Measurements from ENCODE around the gene PLCG1.
"Not testable (repeated sequence)": the region's sequence is repeated elsewhere in the genome, so short reads cannot be mapped to it uniquely, and the experiment has no call there.

Gene PLCG1

GRCh38 chr20:41125530-41126457 lies 11.5 kb upstream of the PLCG1 start:
- DNase-seq = no peak

GRCh38 chr20:41126719-41127118 lies 10.6 kb upstream of the PLCG1 start:
- DNase-seq = no peak

- DNase-seq = not testable (repeated sequence)
These were observed 9.0 kb upstream of the PLCG1 start for GRCh38 chr20:41128317-41128716.

GRCh38 chr20:41131594-41132387 lies 5.6 kb upstream of the PLCG1 start:
- DNase-seq = no peak

GRCh38 chr20:41132388-41132775 lies 5.0 kb upstream of the PLCG1 start:
- DNase-seq = not testable (repeated sequence)

GRCh38 chr20:41133709-41134361 lies 3.5 kb upstream of the PLCG1 start:
- DNase-seq = no peak

- DNase-seq = no peak
These were observed 2.8 kb upstream of the PLCG1 start for GRCh38 chr20:41134362-41135186.

- no peak for DNase-seq
These were observed 2.0 kb upstream of the PLCG1 start for GRCh38 chr20:41135187-41135887.

GRCh38 chr20:41135888-41136679 lies 1.3 kb upstream of the PLCG1 start:
- no peak for DNase-seq

GRCh38 chr20:41137614-41138474 lies 501 bp downstream of the PLCG1 start:
- peak; percentile 2 for DNase-seq

- no peak for DNase-seq
These were observed 1.3 kb downstream of the PLCG1 start for GRCh38 chr20:41138475-41139226.

GRCh38 chr20:41139227-41140093 lies 2.1 kb downstream of the PLCG1 start:
- DNase-seq = no peak

- no peak for DNase-seq
These were observed 3.1 kb downstream of the PLCG1 start for GRCh38 chr20:41140226-41141133.

GRCh38 chr20:41141153-41141815 lies 3.9 kb downstream of the PLCG1 start:
- DNase-seq = no peak

GRCh38 chr20:41142245-41142644 lies 4.9 kb downstream of the PLCG1 start:
- DNase-seq = no peak

- DNase-seq = no peak
These were observed 5.6 kb downstream of the PLCG1 start for GRCh38 chr20:41142919-41143318.
